Thoracic aorta (tissue), 2 donors: Measurements from ENCODE around the gene ZNF638. TPM values are rescaled to one million over a fixed set of nuclear protein-coding genes. Genes with fewer than 3 reads are reported as not detected.

Experiments used
- ATAC-seq: fragments of 150-250 bp; one replicate; pipeline ENCODE4 v1.8.0; 2017; ENCODE audit warnings: low read depth; ENCODE audit not compliant: insufficient number of reproducible peaks, low FRiP score
- DNase-seq: peaks from one replicate; pipeline ENCODE4 v3.0.0-alpha.2; 2020; ENCODE audit warnings: low spot score
- H3K27ac ChIP-seq, 2 donors: fragments of 200-600 bp; sonication (generic); 1 replicate in 1 of 2; 2 replicates in 1 of 2; pipeline ENCODE4 v1.5.1; 2016; ENCODE audit warnings: mild to moderate bottlenecking in 2 of 2, moderate library complexity in 2 of 2
- H3K27me3 ChIP-seq: fragments of 200-600 bp; sonication (generic); replicated peaks from 2 replicates; pipeline ENCODE4 v1.6.0; 2016; ENCODE audit warnings: mild to moderate bottlenecking; ENCODE audit not compliant: insufficient read depth
- H3K36me3 ChIP-seq: fragments of 200-600 bp; sonication (generic); one replicate; pipeline ENCODE4 v1.5.1; 2016
- H3K4me1 ChIP-seq, 2 donors: fragments of 200-600 bp; sonication (generic); 1 replicate in 1 of 2; 2 replicates in 1 of 2; pipeline versions ENCODE4 v1.5.1 to v1.6.0; 2016; ENCODE audit warnings: low read depth in 2 of 2, mild to moderate bottlenecking in 1 of 2; ENCODE audit not compliant: control insufficient read depth in 1 of 2
- H3K4me3 ChIP-seq: fragments of 200-600 bp; sonication (generic); 2 replicates; pipeline ENCODE4 v1.5.1; 2016; ENCODE audit warnings: mild to moderate bottlenecking
- H3K9me3 ChIP-seq: fragments of 200-600 bp; sonication (generic); 2 replicates; pipeline ENCODE4 v1.5.1; 2016
- total RNA-seq, 2 donors: library from RNA; depleted of rRNA; stranded (reverse); fragments of >200 nt; gene quantifications; one replicate each; pipeline versions ENCODE4 v1.1.0 to v1.2.3, GENCODE V29; 2016
- TF ChIP-seq, protein P1 (sequence below): fragments of 200-600 bp; sonication (generic); IDR thresholded peaks from one replicate; pipeline ENCODE4 v1.5.1; 2019; ENCODE audit warnings: antibody characterized with exemption

Gene ZNF638
- total RNA-seq, 2 donors from 2014 or later = 162 to 230 TPM

DNA sequence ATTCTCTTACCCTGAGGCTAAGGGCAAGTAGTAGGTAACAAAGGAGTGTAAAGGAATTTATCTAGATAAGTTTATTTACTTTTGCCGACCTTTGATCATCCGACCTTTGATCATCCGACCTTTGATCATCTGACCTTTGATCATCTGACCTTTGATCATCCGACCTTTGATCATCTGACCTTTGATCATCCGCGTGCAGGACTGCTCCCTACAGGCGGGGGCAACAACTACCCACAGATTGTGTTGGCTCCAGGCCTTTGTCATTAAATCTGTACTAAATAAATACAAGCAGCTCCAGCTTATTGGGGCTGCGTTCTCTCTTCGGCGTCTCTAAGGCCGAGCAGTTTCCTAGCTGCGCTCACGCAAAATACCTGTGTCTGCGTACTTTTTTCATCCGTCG is 56.6 kb downstream of the ZNF638 start:
- TF ChIP-seq, protein P1, sequence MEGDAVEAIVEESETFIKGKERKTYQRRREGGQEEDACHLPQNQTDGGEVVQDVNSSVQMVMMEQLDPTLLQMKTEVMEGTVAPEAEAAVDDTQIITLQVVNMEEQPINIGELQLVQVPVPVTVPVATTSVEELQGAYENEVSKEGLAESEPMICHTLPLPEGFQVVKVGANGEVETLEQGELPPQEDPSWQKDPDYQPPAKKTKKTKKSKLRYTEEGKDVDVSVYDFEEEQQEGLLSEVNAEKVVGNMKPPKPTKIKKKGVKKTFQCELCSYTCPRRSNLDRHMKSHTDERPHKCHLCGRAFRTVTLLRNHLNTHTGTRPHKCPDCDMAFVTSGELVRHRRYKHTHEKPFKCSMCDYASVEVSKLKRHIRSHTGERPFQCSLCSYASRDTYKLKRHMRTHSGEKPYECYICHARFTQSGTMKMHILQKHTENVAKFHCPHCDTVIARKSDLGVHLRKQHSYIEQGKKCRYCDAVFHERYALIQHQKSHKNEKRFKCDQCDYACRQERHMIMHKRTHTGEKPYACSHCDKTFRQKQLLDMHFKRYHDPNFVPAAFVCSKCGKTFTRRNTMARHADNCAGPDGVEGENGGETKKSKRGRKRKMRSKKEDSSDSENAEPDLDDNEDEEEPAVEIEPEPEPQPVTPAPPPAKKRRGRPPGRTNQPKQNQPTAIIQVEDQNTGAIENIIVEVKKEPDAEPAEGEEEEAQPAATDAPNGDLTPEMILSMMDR = no peak
- no peak overlapping the region for H3K4me3 ChIP-seq
- ATAC-seq (no peak), DNase-seq (no peak)
- H3K27ac ChIP-seq = no peak overlapping the region
- H3K4me1 ChIP-seq = peaks cover 4 to 5% of the 10 kb centered on the region in 2 donors
- no peaks in the 10 kb centered on the region for H3K9me3 ChIP-seq
- peaks cover 21% of the 10 kb centered on the region for H3K36me3 ChIP-seq
- no peaks in the 10 kb centered on the region for H3K27me3 ChIP-seq

GRCh38 chr2:71389384-71390072 is 57.9 kb downstream of the ZNF638 start:
- peaks cover 31% of the 10 kb centered on the region for H3K36me3 ChIP-seq
- TF ChIP-seq, protein P1 = no peak

DNA sequence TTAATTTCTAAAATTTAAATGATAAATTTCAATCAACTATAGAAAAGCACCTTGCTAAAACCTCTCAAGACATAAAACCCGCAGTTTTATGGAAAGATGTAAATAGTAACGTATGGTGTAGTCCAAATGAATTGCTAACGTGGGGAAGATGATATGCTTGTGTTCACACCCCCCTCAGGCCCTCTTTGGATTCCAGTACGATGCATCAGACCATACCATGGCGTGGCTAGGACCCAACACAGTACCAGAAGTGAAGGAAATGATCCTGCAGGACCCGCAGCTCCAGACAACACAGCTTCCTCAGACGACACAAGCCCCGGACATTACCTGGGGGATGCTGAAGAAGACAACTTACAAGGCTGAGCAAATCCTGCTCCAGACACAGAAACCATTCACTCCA is 61.6 kb downstream of the ZNF638 start:
- Histone ChIP-seq H3K27ac (no peak overlapping the region), H3K4me1 (no peaks in the 10 kb centered on the region), H3K9me3 (no peaks in the 10 kb centered on the region), H3K36me3 (peaks cover 20% of the 10 kb centered on the region), H3K4me3 (no peak overlapping the region), H3K27me3 (no peaks in the 10 kb centered on the region)
- DNase-seq = no peak
- no peak for ATAC-seq
- TF ChIP-seq, protein P1 = no peak

More at GRCh38 chr2:71389384-71390072, 57.9 kb downstream of the ZNF638 start:
- Histone ChIP-seq H3K9me3 (no peaks in the 10 kb centered on the region), H3K27me3 (no peaks in the 10 kb centered on the region), H3K27ac (no peak overlapping the region), H3K4me3 (no peak overlapping the region), H3K4me1 (peaks cover 4 to 5% of the 10 kb centered on the region in 2 donors)
- ATAC-seq (no peak), DNase-seq (no peak)

- TF ChIP-seq, protein P1 = no peak
- Histone ChIP-seq H3K9me3 (no peaks in the 10 kb centered on the region), H3K36me3 (peaks cover 11% of the 10 kb centered on the region), H3K4me1 (no peaks in the 10 kb centered on the region), H3K27ac (no peak overlapping the region), H3K27me3 (no peaks in the 10 kb centered on the region), H3K4me3 (no peak overlapping the region)
- ATAC-seq (no peak), DNase-seq (no peak)
Observed at GRCh38 chr2:71395471-71395870, 63.9 kb downstream of the ZNF638 start.

DNA sequence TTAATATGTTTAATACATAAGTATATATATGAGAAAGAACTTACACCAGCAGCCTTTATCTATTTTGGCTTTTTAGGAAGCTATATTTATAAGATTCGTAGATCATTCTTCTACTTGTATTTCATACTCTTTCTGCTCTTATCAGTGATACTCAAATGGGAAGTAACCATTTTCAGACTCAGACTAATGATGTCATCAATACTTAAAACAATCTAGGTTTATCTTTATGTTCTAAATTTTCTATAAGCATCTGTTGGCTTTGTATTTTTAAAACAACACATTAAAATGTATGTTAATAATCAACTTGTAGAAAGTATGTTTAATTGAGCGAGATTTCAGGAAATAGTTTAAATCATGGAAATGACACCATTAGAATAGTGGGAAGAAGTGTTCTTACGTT is 70.8 kb downstream of the ZNF638 start:
- Histone ChIP-seq H3K27ac (no peak overlapping the region), H3K27me3 (no peaks in the 10 kb centered on the region), H3K36me3 (peaks cover 26% of the 10 kb centered on the region), H3K4me3 (no peak overlapping the region), H3K9me3 (no peaks in the 10 kb centered on the region), H3K4me1 (no peaks in the 10 kb centered on the region)
- ATAC-seq = no peak
- no peak for DNase-seq
- TF ChIP-seq, protein P1 = no peak
